CD14-positive monocyte (primary cell): ENCODE measurements around the gene CD180. TPM values are rescaled to one million over a fixed set of nuclear protein-coding genes. Genes with fewer than 3 reads are reported as not detected.

Source experiments
- DNase-seq, 3 donors: peaks; one replicate each; pipeline ENCODE4 v3.0.0-alpha.2; 2011 to 2022
- H2AFZ ChIP-seq: 2 replicates; pipeline ENCODE4 v1.6.0; 2012; ENCODE audit warnings: mild to moderate bottlenecking, low read depth, low read length, inconsistent platforms; ENCODE audit not compliant: insufficient read depth, poor library complexity, severe bottlenecking
- H3K27ac ChIP-seq, 2 donors: 1 replicate in 1 of 2; 2 replicates in 1 of 2; pipeline ENCODE4 v1.5.1; 2012 to 2013; ENCODE audit warnings: low read length in 2 of 2, control low read depth in 1 of 2, inconsistent platforms in 1 of 2, low read depth in 1 of 2, mild to moderate bottlenecking in 1 of 2
- H3K27me3 ChIP-seq, 2 donors: one replicate each; pipeline versions ENCODE4 v1.6.0 to v1.6.1; 2011 to 2013; ENCODE audit warnings: low read length in 2 of 2; ENCODE audit not compliant: control insufficient read depth in 2 of 2, insufficient read depth in 2 of 2
- H3K36me3 ChIP-seq, 2 donors: replicated peaks in 1 of 2; 1 replicate in 1 of 2; 2 replicates in 1 of 2; pipeline versions ENCODE4 v1.5.1 to v1.6.1; 2012 to 2013; ENCODE audit warnings: low read length in 2 of 2, control low read depth in 1 of 2, inconsistent platforms in 1 of 2, mild to moderate bottlenecking in 1 of 2; ENCODE audit not compliant: insufficient read depth in 2 of 2, control insufficient read depth in 1 of 2
- H3K4me1 ChIP-seq, 2 donors: 1 replicate in 1 of 2; 2 replicates in 1 of 2; pipeline versions ENCODE4 v1.5.1 to v1.6.1; 2012 to 2013; ENCODE audit warnings: low read length in 2 of 2, control low read depth in 1 of 2, inconsistent platforms in 1 of 2, mild to moderate bottlenecking in 1 of 2, moderate library complexity in 1 of 2; ENCODE audit not compliant: insufficient read depth in 2 of 2, control insufficient read depth in 1 of 2
- H3K4me2 ChIP-seq: replicated peaks from 2 replicates; pipeline ENCODE3; 2012; ENCODE audit warnings: low read length, moderate library complexity, mild to moderate bottlenecking; ENCODE audit not compliant: poor library complexity, severe bottlenecking; ENCODE audit errors: extremely low read depth
- H3K4me3 ChIP-seq, 3 experiments: fragments of 200-600 bp in 1 of 3; sonication (generic) in 1 of 3; replicated peaks in 1 of 3; 1 replicate in 2 of 3; 2 replicates in 1 of 3; pipeline ENCODE4 v1.5.1; 2011 to 2013; ENCODE audit warnings: low read length in 3 of 3, mild to moderate bottlenecking in 3 of 3, control low read depth in 2 of 3, low read depth in 2 of 3, inconsistent platforms in 1 of 3, moderate library complexity in 1 of 3
- H3K79me2 ChIP-seq: 2 replicates; pipeline ENCODE4 v1.6.0; 2012; ENCODE audit warnings: mild to moderate bottlenecking, control low read depth, inconsistent platforms, low read length, moderate library complexity; ENCODE audit not compliant: insufficient read depth
- H3K9ac ChIP-seq: 2 replicates; pipeline ENCODE4 v1.6.0; 2017; ENCODE audit warnings: low read length, mild to moderate bottlenecking; ENCODE audit not compliant: insufficient read depth, poor library complexity, severe bottlenecking
- H3K9me3 ChIP-seq, 2 donors: replicated peaks in 1 of 2; 1 replicate in 1 of 2; 2 replicates in 1 of 2; pipeline versions ENCODE4 v1.5.1 to v1.6.1; 2012 to 2013; ENCODE audit warnings: low read length in 2 of 2, control low read depth in 1 of 2; ENCODE audit not compliant: control insufficient read depth in 1 of 2, insufficient read depth in 1 of 2
- H4K20me1 ChIP-seq: 2 replicates; pipeline ENCODE4 v1.6.0; 2012; ENCODE audit warnings: mild to moderate bottlenecking, low read length, control low read depth, moderate library complexity; ENCODE audit not compliant: insufficient read depth
- H3K27ac Mint-ChIP-seq, 7 donors: one replicate each; pipeline ENCODE4 v1.8.0; 2020; ENCODE audit warnings: mild to moderate bottlenecking in 7 of 7, mixed read lengths in 7 of 7, moderate library complexity in 6 of 7, inconsistent platforms in 2 of 7
- H3K27me3 Mint-ChIP-seq, 3 donors: one replicate each; pipeline ENCODE4 v1.8.0; 2021 to 2022; ENCODE audit warnings: low read depth in 3 of 3, mild to moderate bottlenecking in 3 of 3, mixed read lengths in 3 of 3, moderate library complexity in 3 of 3, inconsistent platforms in 1 of 3
- H3K36me3 Mint-ChIP-seq, 2 donors: one replicate each; pipeline ENCODE4 v1.8.0; 2020; ENCODE audit warnings: mixed read lengths in 2 of 2, inconsistent platforms in 1 of 2, mild to moderate bottlenecking in 1 of 2
- H3K4me1 Mint-ChIP-seq: one replicate; pipeline ENCODE4 v1.8.0; 2020; ENCODE audit warnings: mild to moderate bottlenecking, mixed read lengths
- H3K4me3 Mint-ChIP-seq, 2 donors: one replicate each; pipeline ENCODE4 v1.8.0; 2020; ENCODE audit warnings: mild to moderate bottlenecking in 2 of 2, mixed read lengths in 2 of 2, moderate library complexity in 1 of 2
- H3K9me3 Mint-ChIP-seq, 7 donors: one replicate each; pipeline ENCODE4 v1.8.0; 2020 to 2022; ENCODE audit warnings: mixed read lengths in 7 of 7, mild to moderate bottlenecking in 6 of 7, moderate library complexity in 6 of 7, inconsistent platforms in 2 of 7
- CTCF ChIP-seq: fragments of 200-600 bp; IDR thresholded peaks from one replicate; pipeline ENCODE4 v1.8.0; 2022; ENCODE audit warnings: antibody characterized with exemption, mild to moderate bottlenecking
- WGBS: methylation state at CpG from one replicate; pipeline ENCODE4 v1.1.5; 2013; ENCODE audit warnings: missing lambda C conversion rate; ENCODE audit not compliant: insufficient coverage; 5-methylcytosine and 5-hydroxymethylcytosine counted together
- intact Hi-C, 2 donors: fragments of 100-400 bp; cut with micrococcal nuclease; formaldehyde crosslinking; loops; one replicate each; pipeline versions ENCODE4 v1.15.0 to v1.15.1; 2023
- polyA plus RNA-seq, 3 donors: library from polyadenylated mRNA; depleted of rRNA in 1 of 3; unstranded in 2 of 3; stranded (reverse) in 1 of 3; fragments of 300-500 nt in 2 of 3; fragments of >200 nt in 1 of 3; fragmentation: Illumina TruSeq in 2 of 3; gene quantifications; 1 replicate in 2 of 3; 2 replicates in 1 of 3; pipeline ENCODE4 v1.2.3, GENCODE V29; 2012 to 2021

The CD180 gene
- polyA plus RNA-seq, 3 donors: 6.1 to 22.0 (median 11.7) TPM

GRCh38 chr5:67214707-67215447 is 18.3 kb upstream of the CD180 start:
- Histone ChIP-seq H3K9me3 (no peaks in the 10 kb centered on the region), H3K79me2 (no peaks in the 10 kb centered on the region), H3K27me3 (no peaks in the 10 kb centered on the region), H3K4me2 (peak overlapping the region; percentile 63), H2AFZ (peak overlapping the region; percentile 79), H3K36me3 (no peaks in the 10 kb centered on the region), H3K27ac (peak overlapping the region; percentile 75 to 95), H3K9ac (no peak overlapping the region), H3K4me3 (no peak overlapping the region), H4K20me1 (no peaks in the 10 kb centered on the region), H3K4me1 (peaks cover 20 to 24% of the 10 kb centered on the region in 2 donors)
- DNase-seq: no peak
- Mint-ChIP-seq H3K27ac (peak overlapping the region in 4 of 7 donors; percentile 92 to 97 (median 94)), H3K4me1 (peaks cover 30% of the 10 kb centered on the region), H3K27me3 (peaks cover 0 to under 1% (median 0%) of the 10 kb centered on the region in 3 donors), H3K9me3 (peaks cover 0 to 3% (median 0%) of the 10 kb centered on the region in 7 donors), H3K36me3 (peaks cover 0 to 4% of the 10 kb centered on the region in 2 donors), H3K4me3 (no peak overlapping the region)
- intact Hi-C loops: loop anchor here (5.0 to 10.0 kb wide), 2 partner anchors 58 to 210 kb away; no protein-coding TSS in a partner anchor
- TF ChIP-seq CTCF: no peak
- 96% methylated on average over 10 of the region's 12 CpGs for WGBS

GRCh38 chr5:67214036-67214435 is 17.4 kb upstream of the CD180 start:
- Mint-ChIP-seq H3K27ac (peak overlapping the region in 1 of 7 donors; percentile 61), H3K4me1 (peaks cover 32% of the 10 kb centered on the region), H3K4me3 (no peak overlapping the region), H3K27me3 (peaks cover 0 to 5% (median 4%) of the 10 kb centered on the region in 3 donors), H3K9me3 (peaks cover 0 to 3% (median 0%) of the 10 kb centered on the region in 7 donors), H3K36me3 (peaks cover 0 to 2% of the 10 kb centered on the region in 2 donors)
- H3K79me2 ChIP-seq: no peaks in the 10 kb centered on the region
- no peak overlapping the region for H2AFZ ChIP-seq
- H3K9me3 ChIP-seq: no peaks in the 10 kb centered on the region
- WGBS: 83% methylated on average over 5 of the region's 6 CpGs
- DNase-seq: no peak
- H3K36me3 ChIP-seq: no peaks in the 10 kb centered on the region
- TF ChIP-seq CTCF: no peak
- no peak overlapping the region for H3K9ac ChIP-seq
- no peaks in the 10 kb centered on the region for H3K27me3 ChIP-seq
- intact Hi-C loops: loop anchor here (5.0 to 10.0 kb wide), 2 partner anchors 57 to 209 kb away; no protein-coding TSS in a partner anchor
- no peak overlapping the region for H3K27ac ChIP-seq
- H4K20me1 ChIP-seq: no peaks in the 10 kb centered on the region
- H3K4me2 ChIP-seq: no peak overlapping the region
- peaks cover 20 to 24% of the 10 kb centered on the region in 2 donors for H3K4me1 ChIP-seq
- H3K4me3 ChIP-seq: no peak overlapping the region
